ENCODE measurements around the gene RPTOR. TPM values are rescaled to one million over a fixed set of nuclear protein-coding genes. Genes with fewer than 3 reads are reported as not detected.
A peak's percentile ranks its signal among the peaks of the same experiment; 100 is the strongest.

The RPTOR gene
- total RNA-seq, 1 experiment from 2014 or later: 25.1 TPM

DNA sequence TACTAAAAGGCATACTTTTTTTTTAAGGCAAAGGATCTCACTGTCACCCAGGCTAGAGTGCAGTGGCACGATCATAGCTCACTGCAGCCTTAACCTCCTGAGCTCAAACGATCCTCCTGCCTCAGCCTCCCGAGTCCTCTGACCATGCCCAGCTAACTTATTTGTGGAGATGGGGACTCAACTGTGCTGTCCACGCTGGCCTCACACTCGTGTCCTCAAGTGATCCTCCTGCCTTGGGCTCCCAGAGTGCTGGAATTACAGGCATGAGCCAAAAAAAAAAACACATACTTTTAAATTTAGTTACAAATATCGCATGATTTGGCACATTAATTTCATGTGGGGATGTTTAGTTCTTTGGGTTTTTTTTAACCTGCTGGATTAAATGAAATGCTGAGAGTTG is 239.3 kb downstream of the RPTOR start:
- H3K79me1 ChIP-seq (ENCODE audit: insufficient read depth, low read depth, low read length, poor library complexity, severe bottlenecking): no peaks in the 10 kb centered on the region
- H3K27me3 ChIP-seq (ENCODE audit: insufficient read depth, low read length): no peaks in the 10 kb centered on the region
- peak overlapping the region in 1 of 3 experiments; percentile 47; a peak in 2 of 7 replicates for H3K27ac Mint-ChIP-seq
- H2AFZ ChIP-seq (ENCODE audit: low read length): no peak overlapping the region
- no peak for TF ChIP-seq CTCF (conservative IDR thresholded peaks at IDR 0.05)
- H3K4me2 ChIP-seq (ENCODE audit: insufficient read depth, insufficient read length, low read length): no peak overlapping the region
- no peak overlapping the region for H4K8ac ChIP-seq (replicated peaks; ENCODE audit: insufficient read length, low read depth, low read length)
- H2BK120ac ChIP-seq (ENCODE audit: low read depth, low read length, poor library complexity, severe bottlenecking): no peak overlapping the region
- H3K9me3 Mint-ChIP-seq: no peaks in the 10 kb centered on the region
- no peak for DNase-seq
- no peaks in the 10 kb centered on the region for H3K9me3 ChIP-seq (ENCODE audit: control insufficient read depth, low read depth, low read length)
- H2BK12ac ChIP-seq (ENCODE audit: insufficient read length, low read depth, low read length): no peak overlapping the region
- H3K23ac ChIP-seq (ENCODE audit: insufficient read length, low read depth, low read length): no peak overlapping the region
- H3K36me3 Mint-ChIP-seq (ENCODE audit: insufficient read depth in 1 of 3, low read depth in 3 of 3): peaks cover 0 to 5% (median 0%) of the 10 kb centered on the region in 3 experiments; a peak in 1 of 7 replicates
- no peaks in the 10 kb centered on the region for H4K20me1 ChIP-seq (ENCODE audit: control insufficient read depth, insufficient read depth, insufficient read length)
- H3K4ac ChIP-seq (ENCODE audit: low read depth, low read length): no peak overlapping the region
- no peak overlapping the region for H3K14ac ChIP-seq (ENCODE audit: insufficient read depth, low read length)
- H2BK15ac ChIP-seq (ENCODE audit: low read depth, low read length): no peak overlapping the region
- no peak overlapping the region for H3K56ac ChIP-seq (ENCODE audit: insufficient read length, low read depth, low read length)
- H3K4me1 Mint-ChIP-seq: peaks cover 30 to 43% of the 10 kb centered on the region in 2 experiments
- WGBS (ENCODE audit: extremely low coverage, insufficient read length, low lambda C conversion rate): no CpG with 5 or more reads among the region's 6 CpGs
- no peak overlapping the region for H3K18ac ChIP-seq (ENCODE audit: insufficient read length, low read depth, low read length)
- H3K4me3 Mint-ChIP-seq: no peak overlapping the region
- no peak overlapping the region for H2BK20ac ChIP-seq (ENCODE audit: low read depth, low read length, poor library complexity, severe bottlenecking)
- no peak overlapping the region for H2AK5ac ChIP-seq (ENCODE audit: insufficient read length, low read length)
- no peak overlapping the region for H3K9ac ChIP-seq (ENCODE audit: extremely low read depth, insufficient read length, low read length)
- H4K91ac ChIP-seq (ENCODE audit: insufficient read length, low read depth, low read length): no peak overlapping the region
- no peak overlapping the region for H3T11ph ChIP-seq (ENCODE audit: low read length)
- no peaks in the 10 kb centered on the region; the same call in 1 of the 2 replicates for H3K27me3 Mint-ChIP-seq (ENCODE audit: low read depth)
- H3K27ac ChIP-seq (ENCODE audit: insufficient read length, low read depth, low read length): no peak overlapping the region
- H3K23me2 ChIP-seq (ENCODE audit: insufficient read length, low read depth, low read length, poor library complexity, severe bottlenecking): no peaks in the 10 kb centered on the region
- H3K79me2 ChIP-seq (ENCODE audit: insufficient read depth, low read length): no peaks in the 10 kb centered on the region
- H3K4me1 ChIP-seq (ENCODE audit: insufficient read depth, low read length): peaks cover 2% of the 10 kb centered on the region; the same call in 1 of the 2 replicates
- no peak overlapping the region for H2BK5ac ChIP-seq (ENCODE audit: insufficient read length, low read length)
- H4K5ac ChIP-seq (ENCODE audit: insufficient read length, low read depth, low read length): no peak overlapping the region

Data from H9 (cell line).